RCC 7860 (cell line): ENCODE data around the gene PRDM16.
"Not testable (repeated sequence)": the region's sequence is repeated elsewhere in the genome, so short reads cannot be mapped to it uniquely, and the experiment has no call there.

Experiments used
- DNase-seq: peaks from one replicate; pipeline ENCODE4 v3.0.0-alpha.2; 2015; ENCODE audit warnings: low spot score
- FAIRE-seq: peaks from 2 replicates; lab custom pipeline; 2012; peaks lifted over from hg19 to GRCh38; lab: Jason Lieb, UNC

PRDM16 gene

GRCh38 chr1:3237570-3237969, 168.6 kb downstream of the PRDM16 start:
- DNase-seq, result no peak
- no peak for FAIRE-seq

GRCh38 chr1:3237994-3238702, 169.1 kb downstream of the PRDM16 start:
- no peak for FAIRE-seq

GRCh38 chr1:3238703-3239278, 169.8 kb downstream of the PRDM16 start:
- DNase-seq, result no peak
- no peak for FAIRE-seq

More at GRCh38 chr1:3237994-3238702, 169.1 kb downstream of the PRDM16 start:
- DNase-seq, result no peak

GRCh38 chr1:3239991-3240390, 171.0 kb downstream of the PRDM16 start:
- DNase-seq, FAIRE-seq: not testable (repeated sequence)

- no peak for FAIRE-seq
- DNase-seq, result no peak
Measured at GRCh38 chr1:3240524-3241235, 171.7 kb downstream of the PRDM16 start.

GRCh38 chr1:3241236-3241550, 172.2 kb downstream of the PRDM16 start:
- no peak for FAIRE-seq

GRCh38 chr1:3241673-3242407, 172.8 kb downstream of the PRDM16 start:
- no peak for FAIRE-seq
- no peak for DNase-seq

More at GRCh38 chr1:3241236-3241550, 172.2 kb downstream of the PRDM16 start:
- no peak for DNase-seq

- DNase-seq (no peak), FAIRE-seq (no peak)
Measured at GRCh38 chr1:3242408-3243260, 173.6 kb downstream of the PRDM16 start.

GRCh38 chr1:3243304-3243703, 174.3 kb downstream of the PRDM16 start:
- FAIRE-seq, result no peak
- no peak for DNase-seq

GRCh38 chr1:3244025-3244926, 175.3 kb downstream of the PRDM16 start:
- DNase-seq (no peak), FAIRE-seq (no peak)

GRCh38 chr1:3244927-3245315, 175.9 kb downstream of the PRDM16 start:
- FAIRE-seq (no peak), DNase-seq (no peak)

- DNase-seq (no peak), FAIRE-seq (no peak)
Measured at GRCh38 chr1:3245344-3245743, 176.3 kb downstream of the PRDM16 start.

GRCh38 chr1:3245768-3246167, 176.8 kb downstream of the PRDM16 start:
- FAIRE-seq, result no peak
- no peak for DNase-seq

GRCh38 chr1:3246251-3246650, 177.2 kb downstream of the PRDM16 start:
- FAIRE-seq, result no peak

GRCh38 chr1:3247521-3248121, 178.6 kb downstream of the PRDM16 start:
- DNase-seq (no peak), FAIRE-seq (no peak)

More at GRCh38 chr1:3246251-3246650, 177.2 kb downstream of the PRDM16 start:
- DNase-seq, result no peak

- DNase-seq, result no peak
- FAIRE-seq, result no peak
Measured at GRCh38 chr1:3248155-3249141, 179.4 kb downstream of the PRDM16 start.

GRCh38 chr1:3249231-3249630, 180.2 kb downstream of the PRDM16 start:
- FAIRE-seq, result no peak
- DNase-seq, result no peak
